Tibial artery (tissue), 4 donors: ENCODE results near the gene SELL.

ENCODE experiments used
- DNase-seq, 2 donors: peaks; one replicate each; pipeline ENCODE4 v3.0.0-alpha.2; 2019
- H3K27ac ChIP-seq, 2 donors: fragments of 200-600 bp; sonication (generic) in 1 of 2; 1 replicate in 1 of 2; 2 replicates in 1 of 2; pipeline ENCODE4 v1.5.1; 2018 to 2019; ENCODE audit warnings: mild to moderate bottlenecking in 1 of 2
- H3K27me3 ChIP-seq, 2 donors: fragments of 200-600 bp; sonication (generic) in 1 of 2; one replicate each; pipeline versions ENCODE4 v1.5.1 to v1.6.0; 2016 to 2019
- H3K36me3 ChIP-seq, 3 donors: fragments of 200-600 bp; sonication (generic) in 2 of 3; one replicate each; pipeline ENCODE4 v1.5.1; 2016 to 2019; ENCODE audit warnings: mild to moderate bottlenecking in 2 of 3
- H3K4me1 ChIP-seq, 4 donors: fragments of 200-600 bp; sonication (generic) in 2 of 4; 1 replicate in 3 of 4; 2 replicates in 1 of 4; pipeline ENCODE4 v1.5.1; 2016 to 2019
- H3K4me3 ChIP-seq, 2 donors: fragments of 200-600 bp; sonication (generic) in 1 of 2; 1 replicate in 1 of 2; 2 replicates in 1 of 2; pipeline ENCODE4 v1.5.1; 2018 to 2019; ENCODE audit warnings: mild to moderate bottlenecking in 2 of 2
- H3K9me3 ChIP-seq, 3 donors: fragments of 200-600 bp; sonication (generic) in 1 of 3; one replicate each; pipeline ENCODE4 v1.5.1; 2016 to 2019
- intact Hi-C: fragments of 100-400 bp; cut with DNase I; formaldehyde crosslinking; loops from one replicate; pipeline ENCODE4 v1.15.0; 2023; ENCODE audit warnings: low total_unique reads
- TF ChIP-seq, protein P1 (sequence below), 2 experiments: fragments of 200-600 bp in 1 of 2; fragments of 450-650 bp in 1 of 2; IDR thresholded peaks; one replicate each; pipeline ENCODE4 v1.5.1; 2017 to 2019; ENCODE audit warnings: antibody characterized with exemption in 2 of 2, mild to moderate bottlenecking in 1 of 2, moderate library complexity in 1 of 2

Gene SELL

DNA sequence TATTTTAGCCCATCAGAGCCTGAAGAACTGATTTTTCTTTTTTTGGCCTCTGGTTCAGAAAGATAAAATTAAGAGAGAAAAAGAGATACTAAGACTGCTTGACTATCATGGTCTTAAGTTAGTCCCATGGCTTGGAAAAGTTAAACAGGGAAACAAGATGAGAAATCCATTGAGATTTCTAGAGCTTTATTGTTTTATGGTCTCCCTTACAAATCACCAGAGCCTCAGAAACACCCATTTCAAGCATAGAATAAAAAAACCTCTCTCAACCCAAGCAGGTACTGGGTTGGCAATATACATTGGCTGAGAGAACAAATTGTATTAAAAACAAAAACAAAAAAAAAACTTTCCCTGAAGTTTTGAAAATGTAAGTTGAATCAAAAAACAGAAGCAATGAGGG, 18.6 kb upstream of the SELL start:
- DNase-seq: no peak
- TF ChIP-seq, protein P1, sequence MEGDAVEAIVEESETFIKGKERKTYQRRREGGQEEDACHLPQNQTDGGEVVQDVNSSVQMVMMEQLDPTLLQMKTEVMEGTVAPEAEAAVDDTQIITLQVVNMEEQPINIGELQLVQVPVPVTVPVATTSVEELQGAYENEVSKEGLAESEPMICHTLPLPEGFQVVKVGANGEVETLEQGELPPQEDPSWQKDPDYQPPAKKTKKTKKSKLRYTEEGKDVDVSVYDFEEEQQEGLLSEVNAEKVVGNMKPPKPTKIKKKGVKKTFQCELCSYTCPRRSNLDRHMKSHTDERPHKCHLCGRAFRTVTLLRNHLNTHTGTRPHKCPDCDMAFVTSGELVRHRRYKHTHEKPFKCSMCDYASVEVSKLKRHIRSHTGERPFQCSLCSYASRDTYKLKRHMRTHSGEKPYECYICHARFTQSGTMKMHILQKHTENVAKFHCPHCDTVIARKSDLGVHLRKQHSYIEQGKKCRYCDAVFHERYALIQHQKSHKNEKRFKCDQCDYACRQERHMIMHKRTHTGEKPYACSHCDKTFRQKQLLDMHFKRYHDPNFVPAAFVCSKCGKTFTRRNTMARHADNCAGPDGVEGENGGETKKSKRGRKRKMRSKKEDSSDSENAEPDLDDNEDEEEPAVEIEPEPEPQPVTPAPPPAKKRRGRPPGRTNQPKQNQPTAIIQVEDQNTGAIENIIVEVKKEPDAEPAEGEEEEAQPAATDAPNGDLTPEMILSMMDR (IDR thresholded peaks at IDR 0.05): no peak
- intact Hi-C loops: no loop called here
- Histone ChIP-seq H3K36me3 (no peaks in the 10 kb centered on the region), H3K4me3 (no peak overlapping the region), H3K9me3 (no peaks in the 10 kb centered on the region), H3K4me1 (no peaks in the 10 kb centered on the region), H3K27me3 (peaks cover 0 to 6% of the 10 kb centered on the region in 2 donors), H3K27ac (no peak overlapping the region)

GRCh38 chr1:169727307-169727706, 15.9 kb upstream of the SELL start:
- intact Hi-C loops: no loop called here
- H3K27ac ChIP-seq: no peak overlapping the region
- no peak for DNase-seq
- no peaks in the 10 kb centered on the region for H3K9me3 ChIP-seq
- H3K27me3 ChIP-seq: peaks cover 0 to 6% of the 10 kb centered on the region in 2 donors
- TF ChIP-seq, protein P1 (IDR thresholded peaks at IDR 0.05): no peak
- no peaks in the 10 kb centered on the region for H3K36me3 ChIP-seq
- no peak overlapping the region for H3K4me3 ChIP-seq
- H3K4me1 ChIP-seq: no peaks in the 10 kb centered on the region

- Histone ChIP-seq H3K4me1 (no peaks in the 10 kb centered on the region), H3K4me3 (no peak overlapping the region), H3K27ac (no peak overlapping the region), H3K9me3 (no peaks in the 10 kb centered on the region), H3K27me3 (peaks cover 0 to 6% of the 10 kb centered on the region in 2 donors), H3K36me3 (no peaks in the 10 kb centered on the region)
- intact Hi-C loops: no loop called here
- TF ChIP-seq, protein P1 (IDR thresholded peaks at IDR 0.05): no peak
- no peak for DNase-seq
Measured at GRCh38 chr1:169726851-169727250, 15.4 kb upstream of the SELL start.

- intact Hi-C loops: no loop called here
- H3K36me3 ChIP-seq: no peaks in the 10 kb centered on the region
- no peaks in the 10 kb centered on the region for H3K4me1 ChIP-seq
- H3K9me3 ChIP-seq: no peaks in the 10 kb centered on the region
- H3K27me3 ChIP-seq: peaks cover 0 to 6% of the 10 kb centered on the region in 2 donors
- TF ChIP-seq, protein P1 (IDR thresholded peaks at IDR 0.05): no peak
- H3K4me3 ChIP-seq: no peak overlapping the region
- H3K27ac ChIP-seq: no peak overlapping the region
- no peak for DNase-seq
Measured at GRCh38 chr1:169725930-169726329, 14.5 kb upstream of the SELL start.

DNA sequence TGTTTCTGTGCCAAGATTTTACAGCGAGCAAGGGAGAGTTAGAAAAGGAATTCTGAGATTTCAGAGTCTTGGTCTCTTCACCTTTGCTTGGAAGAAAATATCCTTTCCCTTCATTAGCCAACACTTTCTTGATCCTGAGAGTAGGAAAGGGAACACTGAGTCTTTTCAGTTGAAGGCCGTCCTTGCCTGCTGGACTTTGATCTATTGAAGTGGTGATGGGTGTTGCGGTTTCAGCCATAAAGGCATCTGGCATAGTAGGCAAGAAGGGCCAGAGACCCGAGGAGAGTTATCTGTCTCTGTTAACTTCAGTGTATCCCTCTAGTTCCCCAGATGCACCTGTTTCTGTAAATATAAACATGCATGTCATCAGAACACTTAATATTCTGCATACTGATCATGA, 12.7 kb upstream of the SELL start:
- intact Hi-C loops: no loop called here
- Histone ChIP-seq H3K36me3 (no peaks in the 10 kb centered on the region), H3K4me1 (no peaks in the 10 kb centered on the region), H3K27me3 (peaks cover 0 to 6% of the 10 kb centered on the region in 2 donors), H3K27ac (no peak overlapping the region), H3K9me3 (no peaks in the 10 kb centered on the region), H3K4me3 (no peak overlapping the region)
- TF ChIP-seq, protein P1 (IDR thresholded peaks at IDR 0.05): no peak
- no peak for DNase-seq

GRCh38 chr1:169723763-169724162, 12.3 kb upstream of the SELL start:
- no peak overlapping the region for H3K4me3 ChIP-seq
- no peaks in the 10 kb centered on the region for H3K4me1 ChIP-seq
- intact Hi-C loops: no loop called here
- H3K27ac ChIP-seq: no peak overlapping the region
- no peaks in the 10 kb centered on the region for H3K9me3 ChIP-seq
- peaks cover 0 to 6% of the 10 kb centered on the region in 2 donors for H3K27me3 ChIP-seq
- DNase-seq: no peak
- TF ChIP-seq, protein P1 (IDR thresholded peaks at IDR 0.05): no peak
- no peaks in the 10 kb centered on the region for H3K36me3 ChIP-seq
